Measurements from ENCODE around the gene RAB40C. TPM values are rescaled to one million over a fixed set of nuclear protein-coding genes. Genes with fewer than 3 reads are reported as not detected.

The RAB40C gene
- total RNA-seq, 1 experiment from 2014 or later = 22.5 TPM

DNA sequence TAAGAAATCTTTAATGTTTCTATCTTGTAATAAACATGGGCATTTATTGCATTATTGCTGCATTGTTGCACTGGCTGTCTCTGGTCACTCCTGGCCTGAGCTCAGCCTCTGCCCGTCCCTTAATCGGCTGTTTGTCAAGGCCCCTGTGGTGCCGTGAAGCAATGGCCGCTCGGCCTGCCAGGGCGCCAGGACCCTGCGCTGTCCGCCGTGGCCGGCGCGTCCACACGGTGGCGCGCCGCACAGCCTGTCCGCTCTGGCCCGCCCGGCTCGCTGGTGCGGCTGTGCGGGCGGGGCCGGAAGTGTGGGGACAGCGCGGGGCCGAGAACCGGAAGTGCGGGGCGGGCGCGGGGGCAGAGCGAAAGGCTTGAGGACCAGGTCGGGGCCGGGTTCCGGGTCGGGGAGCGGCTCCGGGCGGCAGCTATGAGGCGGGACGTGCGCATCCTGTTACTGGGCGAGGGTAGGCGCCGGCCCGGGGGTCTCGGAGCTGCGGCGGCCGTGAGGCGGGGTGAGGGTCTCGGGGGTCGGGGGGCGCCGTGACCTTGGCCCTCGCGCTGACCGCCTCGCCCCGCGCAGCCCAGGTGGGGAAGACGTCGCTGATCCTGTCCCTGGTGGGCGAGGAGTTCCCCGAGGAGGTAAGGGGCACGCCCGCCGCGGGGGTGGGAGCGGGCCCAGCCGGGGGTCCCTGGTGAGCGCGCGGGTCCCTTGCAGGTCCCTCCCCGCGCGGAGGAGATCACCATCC, 78.1 kb downstream of the RAB40C start, which contains the start of gene RHOT2 (continued):
- TF ChIP-seq, protein P1, sequence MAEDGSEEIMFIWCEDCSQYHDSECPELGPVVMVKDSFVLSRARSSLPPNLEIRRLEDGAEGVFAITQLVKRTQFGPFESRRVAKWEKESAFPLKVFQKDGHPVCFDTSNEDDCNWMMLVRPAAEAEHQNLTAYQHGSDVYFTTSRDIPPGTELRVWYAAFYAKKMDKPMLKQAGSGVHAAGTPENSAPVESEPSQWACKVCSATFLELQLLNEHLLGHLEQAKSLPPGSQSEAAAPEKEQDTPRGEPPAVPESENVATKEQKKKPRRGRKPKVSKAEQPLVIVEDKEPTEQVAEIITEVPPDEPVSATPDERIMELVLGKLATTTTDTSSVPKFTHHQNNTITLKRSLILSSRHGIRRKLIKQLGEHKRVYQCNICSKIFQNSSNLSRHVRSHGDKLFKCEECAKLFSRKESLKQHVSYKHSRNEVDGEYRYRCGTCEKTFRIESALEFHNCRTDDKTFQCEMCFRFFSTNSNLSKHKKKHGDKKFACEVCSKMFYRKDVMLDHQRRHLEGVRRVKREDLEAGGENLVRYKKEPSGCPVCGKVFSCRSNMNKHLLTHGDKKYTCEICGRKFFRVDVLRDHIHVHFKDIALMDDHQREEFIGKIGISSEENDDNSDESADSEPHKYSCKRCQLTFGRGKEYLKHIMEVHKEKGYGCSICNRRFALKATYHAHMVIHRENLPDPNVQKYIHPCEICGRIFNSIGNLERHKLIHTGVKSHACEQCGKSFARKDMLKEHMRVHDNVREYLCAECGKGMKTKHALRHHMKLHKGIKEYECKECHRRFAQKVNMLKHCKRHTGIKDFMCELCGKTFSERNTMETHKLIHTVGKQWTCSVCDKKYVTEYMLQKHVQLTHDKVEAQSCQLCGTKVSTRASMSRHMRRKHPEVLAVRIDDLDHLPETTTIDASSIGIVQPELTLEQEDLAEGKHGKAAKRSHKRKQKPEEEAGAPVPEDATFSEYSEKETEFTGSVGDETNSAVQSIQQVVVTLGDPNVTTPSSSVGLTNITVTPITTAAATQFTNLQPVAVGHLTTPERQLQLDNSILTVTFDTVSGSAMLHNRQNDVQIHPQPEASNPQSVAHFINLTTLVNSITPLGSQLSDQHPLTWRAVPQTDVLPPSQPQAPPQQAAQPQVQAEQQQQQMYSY (CRISPR knock-in tag; IDR thresholded peaks at IDR 0.05) = no peak
- TF ChIP-seq, protein P2, sequence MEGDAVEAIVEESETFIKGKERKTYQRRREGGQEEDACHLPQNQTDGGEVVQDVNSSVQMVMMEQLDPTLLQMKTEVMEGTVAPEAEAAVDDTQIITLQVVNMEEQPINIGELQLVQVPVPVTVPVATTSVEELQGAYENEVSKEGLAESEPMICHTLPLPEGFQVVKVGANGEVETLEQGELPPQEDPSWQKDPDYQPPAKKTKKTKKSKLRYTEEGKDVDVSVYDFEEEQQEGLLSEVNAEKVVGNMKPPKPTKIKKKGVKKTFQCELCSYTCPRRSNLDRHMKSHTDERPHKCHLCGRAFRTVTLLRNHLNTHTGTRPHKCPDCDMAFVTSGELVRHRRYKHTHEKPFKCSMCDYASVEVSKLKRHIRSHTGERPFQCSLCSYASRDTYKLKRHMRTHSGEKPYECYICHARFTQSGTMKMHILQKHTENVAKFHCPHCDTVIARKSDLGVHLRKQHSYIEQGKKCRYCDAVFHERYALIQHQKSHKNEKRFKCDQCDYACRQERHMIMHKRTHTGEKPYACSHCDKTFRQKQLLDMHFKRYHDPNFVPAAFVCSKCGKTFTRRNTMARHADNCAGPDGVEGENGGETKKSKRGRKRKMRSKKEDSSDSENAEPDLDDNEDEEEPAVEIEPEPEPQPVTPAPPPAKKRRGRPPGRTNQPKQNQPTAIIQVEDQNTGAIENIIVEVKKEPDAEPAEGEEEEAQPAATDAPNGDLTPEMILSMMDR (IDR thresholded peaks at IDR 0.05) = peak; percentile 66
- no peak; the same call in 1 of the 2 replicates for TF ChIP-seq ZNF219 (CRISPR knock-in tag; IDR thresholded peaks at IDR 0.05; ENCODE audit: borderline replicate concordance)
- TF ChIP-seq, protein P3, sequence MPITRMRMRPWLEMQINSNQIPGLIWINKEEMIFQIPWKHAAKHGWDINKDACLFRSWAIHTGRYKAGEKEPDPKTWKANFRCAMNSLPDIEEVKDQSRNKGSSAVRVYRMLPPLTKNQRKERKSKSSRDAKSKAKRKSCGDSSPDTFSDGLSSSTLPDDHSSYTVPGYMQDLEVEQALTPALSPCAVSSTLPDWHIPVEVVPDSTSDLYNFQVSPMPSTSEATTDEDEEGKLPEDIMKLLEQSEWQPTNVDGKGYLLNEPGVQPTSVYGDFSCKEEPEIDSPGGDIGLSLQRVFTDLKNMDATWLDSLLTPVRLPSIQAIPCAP (CRISPR knock-in tag; IDR thresholded peaks at IDR 0.05) = 0 out of 2 replicates have a peak, but pooled peaks have one; percentile 56
- TF ChIP-seq, protein P4, sequence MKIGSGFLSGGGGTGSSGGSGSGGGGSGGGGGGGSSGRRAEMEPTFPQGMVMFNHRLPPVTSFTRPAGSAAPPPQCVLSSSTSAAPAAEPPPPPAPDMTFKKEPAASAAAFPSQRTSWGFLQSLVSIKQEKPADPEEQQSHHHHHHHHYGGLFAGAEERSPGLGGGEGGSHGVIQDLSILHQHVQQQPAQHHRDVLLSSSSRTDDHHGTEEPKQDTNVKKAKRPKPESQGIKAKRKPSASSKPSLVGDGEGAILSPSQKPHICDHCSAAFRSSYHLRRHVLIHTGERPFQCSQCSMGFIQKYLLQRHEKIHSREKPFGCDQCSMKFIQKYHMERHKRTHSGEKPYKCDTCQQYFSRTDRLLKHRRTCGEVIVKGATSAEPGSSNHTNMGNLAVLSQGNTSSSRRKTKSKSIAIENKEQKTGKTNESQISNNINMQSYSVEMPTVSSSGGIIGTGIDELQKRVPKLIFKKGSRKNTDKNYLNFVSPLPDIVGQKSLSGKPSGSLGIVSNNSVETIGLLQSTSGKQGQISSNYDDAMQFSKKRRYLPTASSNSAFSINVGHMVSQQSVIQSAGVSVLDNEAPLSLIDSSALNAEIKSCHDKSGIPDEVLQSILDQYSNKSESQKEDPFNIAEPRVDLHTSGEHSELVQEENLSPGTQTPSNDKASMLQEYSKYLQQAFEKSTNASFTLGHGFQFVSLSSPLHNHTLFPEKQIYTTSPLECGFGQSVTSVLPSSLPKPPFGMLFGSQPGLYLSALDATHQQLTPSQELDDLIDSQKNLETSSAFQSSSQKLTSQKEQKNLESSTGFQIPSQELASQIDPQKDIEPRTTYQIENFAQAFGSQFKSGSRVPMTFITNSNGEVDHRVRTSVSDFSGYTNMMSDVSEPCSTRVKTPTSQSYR (CRISPR knock-in tag; IDR thresholded peaks at IDR 0.05) = no peak
- TF ChIP-seq NFATC4 (CRISPR knock-in tag; IDR thresholded peaks at IDR 0.05) = no peak
- no peak for TF ChIP-seq ZNF671 (CRISPR knock-in tag; IDR thresholded peaks at IDR 0.05)
- TF ChIP-seq, protein P5, sequence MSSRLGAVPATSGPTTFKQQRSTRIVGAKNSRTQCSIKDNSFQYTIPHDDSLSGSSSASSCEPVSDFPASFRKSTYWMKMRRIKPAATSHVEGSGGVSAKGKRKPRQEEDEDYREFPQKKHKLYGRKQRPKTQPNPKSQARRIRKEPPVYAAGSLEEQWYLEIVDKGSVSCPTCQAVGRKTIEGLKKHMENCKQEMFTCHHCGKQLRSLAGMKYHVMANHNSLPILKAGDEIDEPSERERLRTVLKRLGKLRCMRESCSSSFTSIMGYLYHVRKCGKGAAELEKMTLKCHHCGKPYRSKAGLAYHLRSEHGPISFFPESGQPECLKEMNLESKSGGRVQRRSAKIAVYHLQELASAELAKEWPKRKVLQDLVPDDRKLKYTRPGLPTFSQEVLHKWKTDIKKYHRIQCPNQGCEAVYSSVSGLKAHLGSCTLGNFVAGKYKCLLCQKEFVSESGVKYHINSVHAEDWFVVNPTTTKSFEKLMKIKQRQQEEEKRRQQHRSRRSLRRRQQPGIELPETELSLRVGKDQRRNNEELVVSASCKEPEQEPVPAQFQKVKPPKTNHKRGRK (CRISPR knock-in tag; IDR thresholded peaks at IDR 0.05; ENCODE audit: borderline replicate concordance) = no peak
- TF ChIP-seq, protein P6, sequence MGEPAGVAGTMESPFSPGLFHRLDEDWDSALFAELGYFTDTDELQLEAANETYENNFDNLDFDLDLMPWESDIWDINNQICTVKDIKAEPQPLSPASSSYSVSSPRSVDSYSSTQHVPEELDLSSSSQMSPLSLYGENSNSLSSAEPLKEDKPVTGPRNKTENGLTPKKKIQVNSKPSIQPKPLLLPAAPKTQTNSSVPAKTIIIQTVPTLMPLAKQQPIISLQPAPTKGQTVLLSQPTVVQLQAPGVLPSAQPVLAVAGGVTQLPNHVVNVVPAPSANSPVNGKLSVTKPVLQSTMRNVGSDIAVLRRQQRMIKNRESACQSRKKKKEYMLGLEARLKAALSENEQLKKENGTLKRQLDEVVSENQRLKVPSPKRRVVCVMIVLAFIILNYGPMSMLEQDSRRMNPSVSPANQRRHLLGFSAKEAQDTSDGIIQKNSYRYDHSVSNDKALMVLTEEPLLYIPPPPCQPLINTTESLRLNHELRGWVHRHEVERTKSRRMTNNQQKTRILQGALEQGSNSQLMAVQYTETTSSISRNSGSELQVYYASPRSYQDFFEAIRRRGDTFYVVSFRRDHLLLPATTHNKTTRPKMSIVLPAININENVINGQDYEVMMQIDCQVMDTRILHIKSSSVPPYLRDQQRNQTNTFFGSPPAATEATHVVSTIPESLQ (CRISPR knock-in tag; IDR thresholded peaks at IDR 0.05) = no peak
- TF ChIP-seq SP1 (CRISPR knock-in tag; conservative IDR thresholded peaks at IDR 0.05) = peak; percentile 97
- TF ChIP-seq, protein P7, sequence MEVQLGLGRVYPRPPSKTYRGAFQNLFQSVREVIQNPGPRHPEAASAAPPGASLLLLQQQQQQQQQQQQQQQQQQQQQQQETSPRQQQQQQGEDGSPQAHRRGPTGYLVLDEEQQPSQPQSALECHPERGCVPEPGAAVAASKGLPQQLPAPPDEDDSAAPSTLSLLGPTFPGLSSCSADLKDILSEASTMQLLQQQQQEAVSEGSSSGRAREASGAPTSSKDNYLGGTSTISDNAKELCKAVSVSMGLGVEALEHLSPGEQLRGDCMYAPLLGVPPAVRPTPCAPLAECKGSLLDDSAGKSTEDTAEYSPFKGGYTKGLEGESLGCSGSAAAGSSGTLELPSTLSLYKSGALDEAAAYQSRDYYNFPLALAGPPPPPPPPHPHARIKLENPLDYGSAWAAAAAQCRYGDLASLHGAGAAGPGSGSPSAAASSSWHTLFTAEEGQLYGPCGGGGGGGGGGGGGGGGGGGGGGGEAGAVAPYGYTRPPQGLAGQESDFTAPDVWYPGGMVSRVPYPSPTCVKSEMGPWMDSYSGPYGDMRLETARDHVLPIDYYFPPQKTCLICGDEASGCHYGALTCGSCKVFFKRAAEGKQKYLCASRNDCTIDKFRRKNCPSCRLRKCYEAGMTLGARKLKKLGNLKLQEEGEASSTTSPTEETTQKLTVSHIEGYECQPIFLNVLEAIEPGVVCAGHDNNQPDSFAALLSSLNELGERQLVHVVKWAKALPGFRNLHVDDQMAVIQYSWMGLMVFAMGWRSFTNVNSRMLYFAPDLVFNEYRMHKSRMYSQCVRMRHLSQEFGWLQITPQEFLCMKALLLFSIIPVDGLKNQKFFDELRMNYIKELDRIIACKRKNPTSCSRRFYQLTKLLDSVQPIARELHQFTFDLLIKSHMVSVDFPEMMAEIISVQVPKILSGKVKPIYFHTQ (CRISPR knock-in tag; IDR thresholded peaks at IDR 0.05) = no peak
- no peak for TF ChIP-seq ZNF317 (CRISPR knock-in tag; IDR thresholded peaks at IDR 0.05; ENCODE audit: borderline replicate concordance, low read depth)
- TF ChIP-seq NFYB (CRISPR knock-in tag; conservative IDR thresholded peaks at IDR 0.05; ENCODE audit: low read depth) = no peak
- TF ChIP-seq, protein P8, sequence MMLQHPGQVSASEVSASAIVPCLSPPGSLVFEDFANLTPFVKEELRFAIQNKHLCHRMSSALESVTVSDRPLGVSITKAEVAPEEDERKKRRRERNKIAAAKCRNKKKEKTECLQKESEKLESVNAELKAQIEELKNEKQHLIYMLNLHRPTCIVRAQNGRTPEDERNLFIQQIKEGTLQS (CRISPR knock-in tag; conservative IDR thresholded peaks at IDR 0.05) = no peak
- no peak for TF ChIP-seq OVOL2 (CRISPR knock-in tag; IDR thresholded peaks at IDR 0.05; ENCODE audit: borderline replicate concordance)
- TF ChIP-seq ZNF121 (CRISPR knock-in tag; IDR thresholded peaks at IDR 0.05) = no peak
- TF ChIP-seq MYBL2 (CRISPR knock-in tag; IDR thresholded peaks at IDR 0.05) = peak; percentile 64; the same call in 1 of the 2 replicates
- no peak for TF ChIP-seq JAZF1 (CRISPR knock-in tag; IDR thresholded peaks at IDR 0.05)
- no peak for TF ChIP-seq MXD4 (CRISPR knock-in tag; IDR thresholded peaks at IDR 0.05; ENCODE audit: borderline replicate concordance)
- TF ChIP-seq SOX15 (CRISPR knock-in tag; IDR thresholded peaks at IDR 0.05) = no peak
- TF ChIP-seq, protein P9, sequence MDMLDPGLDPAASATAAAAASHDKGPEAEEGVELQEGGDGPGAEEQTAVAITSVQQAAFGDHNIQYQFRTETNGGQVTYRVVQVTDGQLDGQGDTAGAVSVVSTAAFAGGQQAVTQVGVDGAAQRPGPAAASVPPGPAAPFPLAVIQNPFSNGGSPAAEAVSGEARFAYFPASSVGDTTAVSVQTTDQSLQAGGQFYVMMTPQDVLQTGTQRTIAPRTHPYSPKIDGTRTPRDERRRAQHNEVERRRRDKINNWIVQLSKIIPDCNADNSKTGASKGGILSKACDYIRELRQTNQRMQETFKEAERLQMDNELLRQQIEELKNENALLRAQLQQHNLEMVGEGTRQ (CRISPR knock-in tag; IDR thresholded peaks at IDR 0.05) = peak; percentile 55
- no peak for TF ChIP-seq ZNF416 (CRISPR knock-in tag; IDR thresholded peaks at IDR 0.05)

Measured in WTC11 (cell line).